DOHH2 (cell line): ENCODE data around the gene MTR.

Source experiments
- H3F3A ChIP-seq: fragments of 200-600 bp; sonication (generic), shearing (Covaris generic); 2 replicates; pipeline ENCODE4 v1.6.0; 2016; ENCODE audit warnings: antibody characterized with exemption, mild to moderate bottlenecking; ENCODE audit not compliant: control insufficient read depth, insufficient read depth
- H3K27ac ChIP-seq: fragments of 200-600 bp; sonication (generic); 2 replicates; pipeline ENCODE4 v1.5.1; 2014; ENCODE audit warnings: low read depth, mild to moderate bottlenecking, low read length, moderate library complexity
- H3K27me3 ChIP-seq: fragments of 200-600 bp; sonication (generic); 2 replicates; pipeline ENCODE4 v1.6.1; 2014; ENCODE audit warnings: mild to moderate bottlenecking, low read length, mixed read lengths; ENCODE audit not compliant: control insufficient read depth
- H3K36me3 ChIP-seq: fragments of 200-600 bp; sonication (generic); 2 replicates; pipeline ENCODE4 v1.6.1; 2014; ENCODE audit warnings: mild to moderate bottlenecking, low read length, moderate library complexity, mixed read lengths; ENCODE audit not compliant: control insufficient read depth
- H3K4me1 ChIP-seq: fragments of 200-600 bp; sonication (generic); 2 replicates; pipeline ENCODE4 v1.6.1; 2014; ENCODE audit warnings: mild to moderate bottlenecking, low read length, mixed read lengths; ENCODE audit not compliant: control insufficient read depth
- H3K4me2 ChIP-seq: fragments of 200-600 bp; sonication (generic); 2 replicates; pipeline ENCODE4 v1.6.0; 2014; ENCODE audit warnings: mild to moderate bottlenecking, low read length, moderate library complexity
- H3K4me3 ChIP-seq: fragments of 200-600 bp; sonication (generic); 2 replicates; pipeline ENCODE4 v1.5.1; 2014; ENCODE audit warnings: mild to moderate bottlenecking, low read length, mixed read lengths
- H3K79me2 ChIP-seq: fragments of 200-600 bp; sonication (generic); 2 replicates; pipeline ENCODE4 v1.6.1; 2014; ENCODE audit warnings: mild to moderate bottlenecking, low read length, mixed read lengths; ENCODE audit not compliant: control insufficient read depth
- H3K9me2 ChIP-seq: fragments of 200-600 bp; sonication (generic); replicated peaks from 2 replicates; pipeline ENCODE4 v1.6.1; 2014; ENCODE audit warnings: mild to moderate bottlenecking, low read length, mixed read lengths; ENCODE audit not compliant: control insufficient read depth
- H3K9me3 ChIP-seq: fragments of 200-600 bp; sonication (generic); 2 replicates; pipeline ENCODE4 v1.6.1; 2014; ENCODE audit warnings: antibody characterized with exemption, low read length, mixed read lengths; ENCODE audit not compliant: control insufficient read depth, insufficient read depth
- H4K20me1 ChIP-seq: fragments of 200-600 bp; sonication (generic); 2 replicates; pipeline ENCODE4 v1.6.0; 2014; ENCODE audit warnings: low read depth, mild to moderate bottlenecking, antibody characterized with exemption, low read length, moderate library complexity; ENCODE audit not compliant: control insufficient read depth, insufficient read depth
- CTCF ChIP-seq: fragments of 200-600 bp; sonication (generic); IDR thresholded peaks from one replicate; pipeline ENCODE4 v1.5.1; 2014; ENCODE audit warnings: antibody characterized with exemption, mild to moderate bottlenecking, low read depth, low read length; ENCODE audit not compliant: poor library complexity, severe bottlenecking
- EZH2phosphoT487 ChIP-seq: fragments of 200-600 bp; sonication (generic); IDR thresholded peaks from 2 replicates; pipeline ENCODE4 v1.6.1; 2017; ENCODE audit warnings: borderline replicate concordance, mild to moderate bottlenecking, antibody characterized with exemption, low read length, moderate library complexity, mixed read lengths

MTR gene

GRCh38 chr1:236921610-236922009, 126.5 kb downstream of the MTR start:
- Histone ChIP-seq H4K20me1 (no peaks in the 10 kb centered on the region), H3K9me2 (no peaks in the 10 kb centered on the region), H3K27ac (no peak overlapping the region), H3K4me1 (no peaks in the 10 kb centered on the region), H3K36me3 (no peaks in the 10 kb centered on the region), H3F3A (no peaks in the 10 kb centered on the region), H3K4me3 (no peak overlapping the region), H3K9me3 (no peaks in the 10 kb centered on the region; the same call in 1 of the 2 replicates), H3K27me3 (no peaks in the 10 kb centered on the region), H3K4me2 (no peak overlapping the region), H3K79me2 (no peaks in the 10 kb centered on the region)
- TF ChIP-seq CTCF (no peak), EZH2phosphoT487 (no peak)

GRCh38 chr1:236922190-236922589, 127.1 kb downstream of the MTR start:
- no peak for TF ChIP-seq CTCF
- no peak for TF ChIP-seq EZH2phosphoT487

GRCh38 chr1:236925386-236925785, 130.3 kb downstream of the MTR start:
- Histone ChIP-seq H3K79me2 (no peaks in the 10 kb centered on the region), H3K4me2 (no peak overlapping the region), H3K27me3 (no peaks in the 10 kb centered on the region), H4K20me1 (no peaks in the 10 kb centered on the region), H3K4me1 (no peaks in the 10 kb centered on the region), H3K27ac (no peak overlapping the region), H3K9me3 (no peaks in the 10 kb centered on the region), H3F3A (no peaks in the 10 kb centered on the region), H3K4me3 (no peak overlapping the region), H3K36me3 (no peaks in the 10 kb centered on the region), H3K9me2 (no peaks in the 10 kb centered on the region)
- TF ChIP-seq CTCF = no peak
- TF ChIP-seq EZH2phosphoT487 = no peak

More at GRCh38 chr1:236922190-236922589, 127.1 kb downstream of the MTR start:
- Histone ChIP-seq H3K4me1 (no peaks in the 10 kb centered on the region), H3K27me3 (no peaks in the 10 kb centered on the region), H3K27ac (no peak overlapping the region), H4K20me1 (no peaks in the 10 kb centered on the region), H3K79me2 (no peaks in the 10 kb centered on the region), H3F3A (no peaks in the 10 kb centered on the region), H3K4me2 (no peak overlapping the region), H3K36me3 (no peaks in the 10 kb centered on the region), H3K9me2 (no peaks in the 10 kb centered on the region), H3K4me3 (no peak overlapping the region), H3K9me3 (no peaks in the 10 kb centered on the region; the same call in 1 of the 2 replicates)
